GM23338 (cell line): ENCODE results near the gene HNRNPA1. TPM values are rescaled to one million over a fixed set of nuclear protein-coding genes. Genes with fewer than 3 reads are reported as not detected.
A peak's percentile ranks its signal among the peaks of the same experiment; 100 is the strongest.
"Not testable (repeated sequence)": the region's sequence is repeated elsewhere in the genome, so short reads cannot be mapped to it uniquely, and the experiment has no call there.

Experiments
- ATAC-seq: fragments of 200-7000 bp; cut with Tn5 transposase; 3 replicates; pipeline ENCODE4 v1.9.1; 2020
- DNase-seq: peaks from one replicate; pipeline ENCODE4 v3.0.0-alpha.2; 2015; ENCODE audit warnings: low spot score
- H2AFZ ChIP-seq: fragments of 200-600 bp; sonication (generic); 2 replicates; pipeline ENCODE4 v1.8.0; 2016; ENCODE audit warnings: antibody characterized with exemption, mild to moderate bottlenecking, moderate library complexity
- H3F3A ChIP-seq: fragments of 200-600 bp; sonication (generic); replicated peaks from 2 replicates; pipeline ENCODE4 v1.8.0; 2017; ENCODE audit warnings: antibody characterized with exemption, mixed run types, low read depth
- H3K27ac ChIP-seq: fragments of 200-600 bp; sonication (generic); 2 replicates; pipeline ENCODE4 v1.6.1; 2016; ENCODE audit warnings: low read depth
- H3K27me3 ChIP-seq: fragments of 200-600 bp; sonication (generic); 2 replicates; pipeline ENCODE4 v1.8.0; 2016; ENCODE audit warnings: mild to moderate bottlenecking, mixed run types, moderate library complexity; ENCODE audit not compliant: insufficient read depth
- H3K36me3 ChIP-seq: fragments of 200-600 bp; sonication (generic); 2 replicates; pipeline ENCODE4 v1.8.0; 2016; ENCODE audit warnings: mild to moderate bottlenecking; ENCODE audit not compliant: insufficient read depth
- H3K4me1 ChIP-seq: fragments of 200-600 bp; sonication (generic); 2 replicates; pipeline ENCODE4 v1.8.0; 2016; ENCODE audit warnings: mild to moderate bottlenecking, moderate library complexity; ENCODE audit not compliant: insufficient read depth
- H3K4me2 ChIP-seq: fragments of 200-600 bp; sonication (generic); 2 replicates; pipeline ENCODE4 v1.7.1; 2017; ENCODE audit warnings: mixed run types
- H3K4me3 ChIP-seq: fragments of 200-600 bp; sonication (generic); 2 replicates; pipeline ENCODE4 v1.6.1; 2016; ENCODE audit warnings: mixed run types
- H3K79me2 ChIP-seq: fragments of 200-600 bp; sonication (generic); replicated peaks from 2 replicates; pipeline ENCODE4 v1.8.0; 2017; ENCODE audit warnings: mild to moderate bottlenecking; ENCODE audit not compliant: insufficient read depth
- H3K9me2 ChIP-seq: fragments of 200-600 bp; sonication (generic); 2 replicates; pipeline ENCODE4 v1.8.0; 2017; ENCODE audit not compliant: insufficient read depth
- H4K20me1 ChIP-seq: fragments of 200-600 bp; sonication (generic); replicated peaks from 2 replicates; pipeline ENCODE4 v1.8.0; 2017; ENCODE audit warnings: mild to moderate bottlenecking; ENCODE audit not compliant: insufficient read depth
- H3K27ac Mint-ChIP-seq: 2 replicates; pipeline ENCODE4 v1.8.0; 2020; ENCODE audit warnings: inconsistent platforms, mild to moderate bottlenecking, moderate library complexity, mixed read lengths
- H3K27me3 Mint-ChIP-seq: 3 replicates; pipeline ENCODE4 v1.8.0; 2022; ENCODE audit warnings: low read depth, mild to moderate bottlenecking, moderate library complexity, mixed read lengths, inconsistent platforms; ENCODE audit not compliant: insufficient read depth, poor library complexity
- H3K36me3 Mint-ChIP-seq: 3 replicates; pipeline ENCODE4 v1.8.0; 2021; ENCODE audit warnings: low read depth, mild to moderate bottlenecking, inconsistent platforms, moderate library complexity, mixed read lengths
- H3K4me1 Mint-ChIP-seq: 3 replicates; pipeline ENCODE4 v1.8.0; 2020; ENCODE audit warnings: mild to moderate bottlenecking, inconsistent platforms, mixed read lengths
- H3K4me3 Mint-ChIP-seq: 3 replicates; pipeline ENCODE4 v1.8.0; 2021; ENCODE audit warnings: moderate library complexity, mild to moderate bottlenecking, inconsistent platforms, mixed read lengths
- H3K9me3 Mint-ChIP-seq: 3 replicates; pipeline ENCODE4 v1.8.0; 2020; ENCODE audit warnings: moderate library complexity, mild to moderate bottlenecking, inconsistent platforms, mixed read lengths
- EZH2 ChIP-seq: fragments of 200-600 bp; sonication (generic); IDR thresholded peaks from one replicate; pipeline ENCODE4 v1.8.0; 2017; ENCODE audit warnings: antibody characterized with exemption, mild to moderate bottlenecking, low read depth; ENCODE audit not compliant: unreplicated experiment
- EZH2phosphoT487 ChIP-seq: fragments of 200-600 bp; sonication (generic); IDR thresholded peaks from one replicate; pipeline ENCODE4 v1.8.1; 2018; ENCODE audit warnings: antibody characterized with exemption; ENCODE audit not compliant: unreplicated experiment
- JUNB ChIP-seq: IDR thresholded peaks from one replicate; pipeline ENCODE4 v1.6.1; 2016; ENCODE audit warnings: antibody characterized with exemption; ENCODE audit not compliant: unreplicated experiment
- NANOG ChIP-seq: IDR thresholded peaks from 2 replicates; pipeline ENCODE4 v1.6.1; 2016; ENCODE audit warnings: antibody characterized with exemption, borderline replicate concordance
- POLR2AphosphoS5 ChIP-seq: IDR thresholded peaks from 2 replicates; pipeline ENCODE4 v1.6.1; 2016; ENCODE audit warnings: antibody characterized with exemption, low read depth
- REST ChIP-seq: IDR thresholded peaks from one replicate; pipeline ENCODE4 v1.6.1; 2018; ENCODE audit warnings: antibody characterized with exemption; ENCODE audit not compliant: unreplicated experiment
- ZNF114 ChIP-seq: fragments of 250-450 bp; sonication (Bioruptor Pico); IDR thresholded peaks from 2 replicates; pipeline ENCODE4 v1.5.0; 2020; ENCODE audit warnings: mild to moderate bottlenecking, moderate library complexity
- ZNF462 ChIP-seq: fragments of 250-450 bp; sonication (Bioruptor Pico); IDR thresholded peaks from 2 replicates; pipeline ENCODE4 v1.5.0; 2020; ENCODE audit warnings: mild to moderate bottlenecking, moderate library complexity
- polyA plus RNA-seq: library from polyadenylated mRNA; unstranded; fragments of >200 nt; fragmentation: Nextera tagmentation; extraction: Ambion mirVana; gene quantifications from 2 replicates; pipeline ENCODE4 v1.2.1, GENCODE V29; 2016
- total RNA-seq: library from RNA; depleted of rRNA; stranded (reverse); fragments of >200 nt; shearing (Covaris generic); gene quantifications from 2 replicates; pipeline ENCODE4 v1.2.3, GENCODE V29; 2014

Gene HNRNPA1
- total and polyA plus RNA-seq, 2 experiments from 2014 or later = 1,104 to 2,576 TPM

- Histone ChIP-seq H3K4me2 (peak overlapping the region; percentile 95), H3K4me1 (peaks cover 22% of the 10 kb centered on the region), H3K36me3 (peaks cover 49% of the 10 kb centered on the region), H3K27ac (peak overlapping the region; percentile 65), H4K20me1 (peaks cover 40% of the 10 kb centered on the region; the same call in 1 of the 2 replicates), H3F3A (peaks cover 67% of the 10 kb centered on the region), H3K79me2 (peaks cover 48% of the 10 kb centered on the region), H3K4me3 (peak overlapping the region; percentile 94)
- Mint-ChIP-seq H3K4me1 (peaks cover 34% of the 10 kb centered on the region), H3K27ac (peak overlapping the region; percentile 51; the same call in 1 of the 2 replicates), H3K27me3 (peaks cover 17% of the 10 kb centered on the region)
- not testable (repeated sequence) for ATAC-seq, H3K9me3 Mint-ChIP-seq, H3K36me3 Mint-ChIP-seq, H2AFZ ChIP-seq, H3K9me2 ChIP-seq, H3K4me3 Mint-ChIP-seq, H3K27me3 ChIP-seq, DNase-seq
Measured at GRCh38 chr12:54284070-54284780, 3.7 kb downstream of the HNRNPA1 start.

GRCh38 chr12:54285150-54286041 lies 4.9 kb downstream of the HNRNPA1 start:
- Histone ChIP-seq H3K27ac (peak overlapping the region; percentile 85; the same call in 1 of the 2 replicates), H3K79me2 (peaks cover 46% of the 10 kb centered on the region), H3F3A (peaks cover 77% of the 10 kb centered on the region), H3K27me3 (no peaks in the 10 kb centered on the region), H2AFZ (no peak overlapping the region), H3K4me3 (no peak overlapping the region; the same call in 1 of the 2 replicates), H3K4me1 (peaks cover 22% of the 10 kb centered on the region), H3K9me2 (no peaks in the 10 kb centered on the region), H4K20me1 (peaks cover 40% of the 10 kb centered on the region; the same call in 1 of the 2 replicates), H3K4me2 (0 out of 2 replicates have a peak overlapping the region, but pooled peaks have one; percentile 17), H3K36me3 (peaks cover 49% of the 10 kb centered on the region)
- peaks cover 22% of the 10 kb centered on the region for H3K27me3 Mint-ChIP-seq
- no peak overlapping the region; the same call in 2 of the 3 replicates for H3K4me3 Mint-ChIP-seq
- no peak for DNase-seq
- H3K36me3 Mint-ChIP-seq = no peaks in the 10 kb centered on the region; the same call in 2 of the 3 replicates
- ATAC-seq = no peak
- peaks cover 34% of the 10 kb centered on the region for H3K4me1 Mint-ChIP-seq
- H3K27ac Mint-ChIP-seq = peak overlapping the region; percentile 89
- peaks cover 7% of the 10 kb centered on the region; the same call in 1 of the 3 replicates for H3K9me3 Mint-ChIP-seq
- TF ChIP-seq ZNF462 (no peak), REST (no peak), JUNB (no peak), EZH2 (no peak), ZNF114 (no peak), EZH2phosphoT487 (no peak), NANOG (no peak), POLR2AphosphoS5 (peak; percentile 16; the same call in 1 of the 2 replicates)
